HL-60 (cell line): Measurements from ENCODE around the gene CMTM8.

Experiments used
- GABPA ChIP-seq: IDR thresholded peaks from 2 replicates; pipeline ENCODE4 v1.6.1; 2012; ENCODE audit warnings: low read depth
- POLR2AphosphoS5 ChIP-seq: IDR thresholded peaks from 2 replicates; pipeline ENCODE4 v1.6.1; 2012; ENCODE audit warnings: low read depth
- TF ChIP-seq, protein P1 (sequence below): IDR thresholded peaks from one replicate; pipeline ENCODE4 v1.5.1; 2011; ENCODE audit warnings: low read length, control low read depth, inconsistent platforms; ENCODE audit not compliant: insufficient read depth
- TF ChIP-seq, protein P2 (sequence below): IDR thresholded peaks from 2 replicates; pipeline ENCODE4 v1.6.1; 2012; ENCODE audit warnings: low read depth; ENCODE audit not compliant: insufficient replicate concordance

DNA sequence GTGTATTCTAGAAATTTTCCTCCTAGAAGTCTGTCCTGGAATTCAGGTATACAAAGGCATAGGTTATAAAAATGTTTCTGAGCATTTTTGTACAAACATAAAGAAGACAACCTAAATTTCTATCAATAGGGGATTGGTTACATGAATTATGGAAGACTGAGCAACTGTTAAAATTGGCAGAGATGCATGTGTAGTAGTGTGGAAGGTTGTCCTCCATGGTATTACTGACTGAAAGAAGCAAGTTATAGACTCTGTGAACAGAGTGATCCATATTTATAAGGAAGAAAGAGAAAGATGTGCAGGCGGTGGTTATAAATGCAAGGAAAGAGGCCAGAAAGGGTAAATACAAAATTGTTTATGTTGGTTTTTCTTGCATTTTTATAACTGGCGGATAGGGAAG is 114.9 kb downstream of the CMTM8 start:
- TF ChIP-seq, protein P1, sequence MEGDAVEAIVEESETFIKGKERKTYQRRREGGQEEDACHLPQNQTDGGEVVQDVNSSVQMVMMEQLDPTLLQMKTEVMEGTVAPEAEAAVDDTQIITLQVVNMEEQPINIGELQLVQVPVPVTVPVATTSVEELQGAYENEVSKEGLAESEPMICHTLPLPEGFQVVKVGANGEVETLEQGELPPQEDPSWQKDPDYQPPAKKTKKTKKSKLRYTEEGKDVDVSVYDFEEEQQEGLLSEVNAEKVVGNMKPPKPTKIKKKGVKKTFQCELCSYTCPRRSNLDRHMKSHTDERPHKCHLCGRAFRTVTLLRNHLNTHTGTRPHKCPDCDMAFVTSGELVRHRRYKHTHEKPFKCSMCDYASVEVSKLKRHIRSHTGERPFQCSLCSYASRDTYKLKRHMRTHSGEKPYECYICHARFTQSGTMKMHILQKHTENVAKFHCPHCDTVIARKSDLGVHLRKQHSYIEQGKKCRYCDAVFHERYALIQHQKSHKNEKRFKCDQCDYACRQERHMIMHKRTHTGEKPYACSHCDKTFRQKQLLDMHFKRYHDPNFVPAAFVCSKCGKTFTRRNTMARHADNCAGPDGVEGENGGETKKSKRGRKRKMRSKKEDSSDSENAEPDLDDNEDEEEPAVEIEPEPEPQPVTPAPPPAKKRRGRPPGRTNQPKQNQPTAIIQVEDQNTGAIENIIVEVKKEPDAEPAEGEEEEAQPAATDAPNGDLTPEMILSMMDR: no peak
- TF ChIP-seq GABPA (no peak), POLR2AphosphoS5 (no peak)
- TF ChIP-seq, protein P2, sequence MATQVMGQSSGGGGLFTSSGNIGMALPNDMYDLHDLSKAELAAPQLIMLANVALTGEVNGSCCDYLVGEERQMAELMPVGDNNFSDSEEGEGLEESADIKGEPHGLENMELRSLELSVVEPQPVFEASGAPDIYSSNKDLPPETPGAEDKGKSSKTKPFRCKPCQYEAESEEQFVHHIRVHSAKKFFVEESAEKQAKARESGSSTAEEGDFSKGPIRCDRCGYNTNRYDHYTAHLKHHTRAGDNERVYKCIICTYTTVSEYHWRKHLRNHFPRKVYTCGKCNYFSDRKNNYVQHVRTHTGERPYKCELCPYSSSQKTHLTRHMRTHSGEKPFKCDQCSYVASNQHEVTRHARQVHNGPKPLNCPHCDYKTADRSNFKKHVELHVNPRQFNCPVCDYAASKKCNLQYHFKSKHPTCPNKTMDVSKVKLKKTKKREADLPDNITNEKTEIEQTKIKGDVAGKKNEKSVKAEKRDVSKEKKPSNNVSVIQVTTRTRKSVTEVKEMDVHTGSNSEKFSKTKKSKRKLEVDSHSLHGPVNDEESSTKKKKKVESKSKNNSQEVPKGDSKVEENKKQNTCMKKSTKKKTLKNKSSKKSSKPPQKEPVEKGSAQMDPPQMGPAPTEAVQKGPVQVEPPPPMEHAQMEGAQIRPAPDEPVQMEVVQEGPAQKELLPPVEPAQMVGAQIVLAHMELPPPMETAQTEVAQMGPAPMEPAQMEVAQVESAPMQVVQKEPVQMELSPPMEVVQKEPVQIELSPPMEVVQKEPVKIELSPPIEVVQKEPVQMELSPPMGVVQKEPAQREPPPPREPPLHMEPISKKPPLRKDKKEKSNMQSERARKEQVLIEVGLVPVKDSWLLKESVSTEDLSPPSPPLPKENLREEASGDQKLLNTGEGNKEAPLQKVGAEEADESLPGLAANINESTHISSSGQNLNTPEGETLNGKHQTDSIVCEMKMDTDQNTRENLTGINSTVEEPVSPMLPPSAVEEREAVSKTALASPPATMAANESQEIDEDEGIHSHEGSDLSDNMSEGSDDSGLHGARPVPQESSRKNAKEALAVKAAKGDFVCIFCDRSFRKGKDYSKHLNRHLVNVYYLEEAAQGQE: no peak
